ENCODE measurements around the gene KLRC4. TPM values are rescaled to one million over a fixed set of nuclear protein-coding genes. Genes with fewer than 3 reads are reported as not detected.

KLRC4 gene
- total and polyA plus RNA-seq, 2 donors (not counting 3 experiments of a cell fraction or from before 2014, with no cell fraction given), result not detected

DNA sequence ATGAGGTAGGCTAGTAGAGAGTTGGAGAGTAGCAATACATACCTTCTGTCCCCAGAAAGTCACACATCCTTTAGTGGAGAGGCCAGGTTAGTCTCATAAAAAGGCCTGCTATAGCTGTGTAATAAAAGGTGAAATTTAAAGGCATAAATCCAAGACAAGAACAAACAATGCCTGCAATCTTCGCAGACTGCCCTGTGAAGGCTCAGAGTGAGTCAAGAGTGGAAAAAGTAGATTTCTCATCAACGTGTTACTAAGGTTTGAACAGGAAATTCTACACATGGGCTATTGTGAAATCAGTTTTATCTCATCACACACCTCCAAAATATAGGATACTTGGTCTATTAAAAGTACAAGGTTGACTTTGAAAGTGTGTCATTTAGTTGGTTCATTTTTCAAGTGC, 43.6 kb upstream of the KLRC4 start, which contains the start of gene KLRC1:
Gene KLRC1 (minus strand): TSS at position 222 of the 400 bp plus-strand sequence. CDS start 2,221 bp downstream, outside the sequence.
- Histone ChIP-seq H3K27me3 (ENCODE audit: control insufficient read depth in 2 of 2, insufficient read depth in 2 of 2, low read length in 2 of 2) (peaks cover 0 to 5% of the 10 kb centered on the region in 2 experiments), H2AFZ (ENCODE audit: low read depth, low read length) (no peak within 1 kb of the TSS), H3K9me3 (replicated peaks; ENCODE audit: control insufficient read depth, insufficient read depth, low read length) (no peaks in the 10 kb centered on the region), H3K9me1 (replicated peaks; ENCODE audit: control insufficient read depth, extremely low read depth, insufficient read depth, low read length) (no peaks in the 10 kb centered on the region), H3K4me3 (replicated peaks in 1 of 3; ENCODE audit: insufficient read depth in 1 of 3, low read depth in 1 of 3, low read length in 3 of 3) (no peak within 1 kb of the TSS), H3K36me3 (ENCODE audit: control insufficient read depth in 2 of 2, extremely low read depth in 1 of 2, insufficient read depth in 2 of 2, low read length in 2 of 2) (no peaks in the 10 kb centered on the region), H3K9ac (replicated peaks; ENCODE audit: extremely low read depth, insufficient read depth, low read length) (no peak within 1 kb of the TSS), H3K4me1 (ENCODE audit: control insufficient read depth, extremely low read depth, insufficient read depth, low read length) (no peaks in the 10 kb centered on the region), H3K4me2 (ENCODE audit: insufficient read depth, low read length) (no peak within 1 kb of the TSS), H4K20me1 (replicated peaks; ENCODE audit: control insufficient read depth, extremely low read depth, insufficient read depth, low read length) (no peaks in the 10 kb centered on the region), H3K79me2 (ENCODE audit: control insufficient read depth, insufficient read depth, low read length) (no peaks in the 10 kb centered on the region), H3K27ac (ENCODE audit: insufficient read depth, low read depth, low read length) (no peak within 1 kb of the TSS)
- no TSS peak for BruUV-seq (replicated peaks)
- dilution Hi-C loops (cut with MboI; ENCODE audit: extremely low pct_ligation_motif_present, low sequenced_read_pairs) (no loop called here), intact Hi-C loops (cut with micrococcal nuclease) (no loop called here)
- DNase-seq (ENCODE audit: low read depth, low spot score), result no peak
- TF ChIP-seq MYC (IDR thresholded peaks at IDR 0.05; ENCODE audit: low read depth, low read length) (no peak), GATA2 (IDR thresholded peaks at IDR 0.05; ENCODE audit: insufficient read depth, insufficient read length, low read depth, low read length) (no peak)
- TF ChIP-seq, protein P1, sequence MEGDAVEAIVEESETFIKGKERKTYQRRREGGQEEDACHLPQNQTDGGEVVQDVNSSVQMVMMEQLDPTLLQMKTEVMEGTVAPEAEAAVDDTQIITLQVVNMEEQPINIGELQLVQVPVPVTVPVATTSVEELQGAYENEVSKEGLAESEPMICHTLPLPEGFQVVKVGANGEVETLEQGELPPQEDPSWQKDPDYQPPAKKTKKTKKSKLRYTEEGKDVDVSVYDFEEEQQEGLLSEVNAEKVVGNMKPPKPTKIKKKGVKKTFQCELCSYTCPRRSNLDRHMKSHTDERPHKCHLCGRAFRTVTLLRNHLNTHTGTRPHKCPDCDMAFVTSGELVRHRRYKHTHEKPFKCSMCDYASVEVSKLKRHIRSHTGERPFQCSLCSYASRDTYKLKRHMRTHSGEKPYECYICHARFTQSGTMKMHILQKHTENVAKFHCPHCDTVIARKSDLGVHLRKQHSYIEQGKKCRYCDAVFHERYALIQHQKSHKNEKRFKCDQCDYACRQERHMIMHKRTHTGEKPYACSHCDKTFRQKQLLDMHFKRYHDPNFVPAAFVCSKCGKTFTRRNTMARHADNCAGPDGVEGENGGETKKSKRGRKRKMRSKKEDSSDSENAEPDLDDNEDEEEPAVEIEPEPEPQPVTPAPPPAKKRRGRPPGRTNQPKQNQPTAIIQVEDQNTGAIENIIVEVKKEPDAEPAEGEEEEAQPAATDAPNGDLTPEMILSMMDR (IDR thresholded peaks at IDR 0.05; ENCODE audit: extremely low read depth in 1 of 2, insufficient read depth in 1 of 2, low read depth in 1 of 2, low read length in 2 of 2), result no peak
- CTCF ChIA-PET, result no interaction called here
- no peak for FAIRE-seq
- POLR2A ChIA-PET, result no interaction called here

DNA sequence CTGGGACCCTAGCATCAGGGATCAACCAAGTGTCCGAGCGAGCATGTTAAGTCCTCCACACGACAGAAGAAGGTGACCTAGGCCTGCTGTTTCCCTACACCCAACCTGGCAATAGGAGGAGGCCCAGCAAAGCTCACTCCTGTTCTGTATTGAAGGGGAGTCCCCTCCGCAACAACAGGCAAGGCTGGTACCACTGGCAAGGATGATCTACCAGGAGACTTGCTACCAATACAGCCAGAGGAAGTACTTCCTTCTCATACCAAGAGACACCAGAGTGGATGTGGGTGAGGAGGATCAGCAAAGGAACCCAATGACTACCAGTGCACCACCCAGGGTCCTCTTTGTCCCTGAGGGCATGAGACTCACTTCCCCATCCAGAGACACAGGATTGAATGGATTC, 38.7 kb upstream of the KLRC4 start:
- Histone ChIP-seq H3K27me3 (ENCODE audit: control insufficient read depth in 2 of 2, insufficient read depth in 2 of 2, low read length in 2 of 2) (no peaks in the 10 kb centered on the region), H2AFZ (ENCODE audit: low read depth, low read length) (no peak overlapping the region), H3K36me3 (ENCODE audit: control insufficient read depth in 2 of 2, extremely low read depth in 1 of 2, insufficient read depth in 2 of 2, low read length in 2 of 2) (no peaks in the 10 kb centered on the region), H3K79me2 (ENCODE audit: control insufficient read depth, insufficient read depth, low read length) (no peaks in the 10 kb centered on the region), H3K9ac (replicated peaks; ENCODE audit: extremely low read depth, insufficient read depth, low read length) (no peak overlapping the region), H3K9me3 (replicated peaks; ENCODE audit: control insufficient read depth, insufficient read depth, low read length) (no peaks in the 10 kb centered on the region), H3K4me2 (ENCODE audit: insufficient read depth, low read length) (no peak overlapping the region), H3K4me1 (ENCODE audit: control insufficient read depth, extremely low read depth, insufficient read depth, low read length) (no peaks in the 10 kb centered on the region), H3K4me3 (replicated peaks in 1 of 3; ENCODE audit: insufficient read depth in 1 of 3, low read depth in 1 of 3, low read length in 3 of 3) (no peak overlapping the region), H3K27ac (ENCODE audit: insufficient read depth, low read depth, low read length) (no peak overlapping the region), H3K9me1 (replicated peaks; ENCODE audit: control insufficient read depth, extremely low read depth, insufficient read depth, low read length) (no peaks in the 10 kb centered on the region), H4K20me1 (replicated peaks; ENCODE audit: control insufficient read depth, extremely low read depth, insufficient read depth, low read length) (no peaks in the 10 kb centered on the region)
- intact Hi-C loops (cut with micrococcal nuclease) (no loop called here), dilution Hi-C loops (cut with MboI; ENCODE audit: extremely low pct_ligation_motif_present, low sequenced_read_pairs) (no loop called here)
- DNase-seq (ENCODE audit: low read depth, low spot score), result no peak
- ChIA-PET POLR2A (no interaction called here), CTCF (no interaction called here)
- BruUV-seq (replicated peaks), result no TSS peak
- TF ChIP-seq, protein P1 (IDR thresholded peaks at IDR 0.05; ENCODE audit: extremely low read depth in 1 of 2, insufficient read depth in 1 of 2, low read depth in 1 of 2, low read length in 2 of 2), result no peak
- TF ChIP-seq POLR2AphosphoS5 (IDR thresholded peaks at IDR 0.05; ENCODE audit: insufficient read depth, low read depth, low read length) (no peak), FOS (IDR thresholded peaks at IDR 0.05; ENCODE audit: borderline replicate concordance, insufficient read depth, low read length) (no peak), POLR2A (IDR thresholded peaks at IDR 0.05; ENCODE audit: low read depth, low read length) (no peak), MYC (IDR thresholded peaks at IDR 0.05; ENCODE audit: low read depth, low read length) (no peak), EZH2 (IDR thresholded peaks at IDR 0.05; ENCODE audit: borderline replicate concordance, low read depth, low read length, severe bottlenecking) (no peak), JUN (IDR thresholded peaks at IDR 0.05; ENCODE audit: borderline replicate concordance, insufficient read depth, insufficient read length, low read depth) (no peak), GATA2 (IDR thresholded peaks at IDR 0.05; ENCODE audit: insufficient read depth, insufficient read length, low read depth, low read length) (no peak)
- TF ChIP-seq, protein P2, sequence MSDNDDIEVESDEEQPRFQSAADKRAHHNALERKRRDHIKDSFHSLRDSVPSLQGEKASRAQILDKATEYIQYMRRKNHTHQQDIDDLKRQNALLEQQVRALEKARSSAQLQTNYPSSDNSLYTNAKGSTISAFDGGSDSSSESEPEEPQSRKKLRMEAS (IDR thresholded peaks at IDR 0.05; ENCODE audit: insufficient read depth, insufficient read length), result no peak
- no peak for FAIRE-seq

Data from endothelial cell of umbilical vein (primary cell).